C1 segment of cervical spinal cord (tissue), 14 donors: ENCODE data around the gene ARHGAP45.

Source experiments
- DNase-seq, 14 donors: peaks; one replicate each; lab custom pipeline; 2025; lab: John Stamatoyannopoulos, UW

Gene ARHGAP45

GRCh38 chr19:1038978-1039645 lies 27.9 kb upstream of the ARHGAP45 start:
- no peak for DNase-seq

DNA sequence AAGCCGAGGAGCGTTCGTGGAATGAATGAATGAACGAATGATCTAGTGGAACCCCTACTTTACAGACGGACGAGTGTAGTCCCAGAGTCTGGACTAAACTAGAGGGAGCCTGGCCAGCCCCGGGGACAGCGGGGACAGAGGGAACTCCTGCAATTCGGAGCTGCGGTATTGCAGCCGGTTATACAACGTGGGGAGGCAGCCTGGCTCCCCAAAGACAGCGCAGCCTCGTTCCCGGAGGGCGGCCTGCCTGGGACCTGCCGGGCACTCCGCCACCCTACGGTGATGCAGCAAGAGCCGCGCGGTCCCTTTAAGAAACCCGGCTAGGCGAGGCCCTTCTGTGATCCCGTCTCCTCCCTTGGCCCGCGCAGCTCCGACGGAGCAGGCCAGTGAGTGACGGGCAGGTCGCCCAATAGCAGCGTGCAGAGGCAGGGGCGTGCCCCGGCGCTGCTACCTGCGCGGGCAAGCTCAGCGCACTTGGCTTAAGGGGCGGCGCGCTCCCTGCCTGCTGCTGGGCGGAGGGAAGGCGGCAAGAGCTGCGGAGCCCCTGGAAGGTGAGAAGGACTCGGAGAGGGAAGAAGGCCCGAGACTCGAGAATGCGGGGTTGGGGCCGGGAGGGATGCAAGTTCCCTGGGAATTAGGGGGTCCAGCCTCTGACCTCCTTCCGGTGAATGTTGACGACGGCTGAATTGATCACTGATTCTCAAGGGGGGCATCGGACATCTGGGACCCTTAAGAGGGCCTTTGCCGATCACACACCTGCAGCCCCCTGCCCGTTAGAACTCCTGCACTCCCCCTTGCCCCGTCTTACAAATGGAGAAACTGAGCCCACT lies 27.1 kb upstream of the ARHGAP45 start, which contains the start of gene ABCA7:
TSS of gene ABCA7 (plus strand) at position 462 of the 830 bp plus-strand sequence. CDS start 1,255 bp downstream, outside the sequence.
- DNase-seq: peak; percentile 39 to 94 (median 86)

GRCh38 chr19:1040476-1041271 lies 26.3 kb upstream of the ARHGAP45 start:
- DNase-seq: peak; percentile 22 to 88 (median 77)

GRCh38 chr19:1041272-1041834 lies 25.6 kb upstream of the ARHGAP45 start:
- no peak for DNase-seq

DNA sequence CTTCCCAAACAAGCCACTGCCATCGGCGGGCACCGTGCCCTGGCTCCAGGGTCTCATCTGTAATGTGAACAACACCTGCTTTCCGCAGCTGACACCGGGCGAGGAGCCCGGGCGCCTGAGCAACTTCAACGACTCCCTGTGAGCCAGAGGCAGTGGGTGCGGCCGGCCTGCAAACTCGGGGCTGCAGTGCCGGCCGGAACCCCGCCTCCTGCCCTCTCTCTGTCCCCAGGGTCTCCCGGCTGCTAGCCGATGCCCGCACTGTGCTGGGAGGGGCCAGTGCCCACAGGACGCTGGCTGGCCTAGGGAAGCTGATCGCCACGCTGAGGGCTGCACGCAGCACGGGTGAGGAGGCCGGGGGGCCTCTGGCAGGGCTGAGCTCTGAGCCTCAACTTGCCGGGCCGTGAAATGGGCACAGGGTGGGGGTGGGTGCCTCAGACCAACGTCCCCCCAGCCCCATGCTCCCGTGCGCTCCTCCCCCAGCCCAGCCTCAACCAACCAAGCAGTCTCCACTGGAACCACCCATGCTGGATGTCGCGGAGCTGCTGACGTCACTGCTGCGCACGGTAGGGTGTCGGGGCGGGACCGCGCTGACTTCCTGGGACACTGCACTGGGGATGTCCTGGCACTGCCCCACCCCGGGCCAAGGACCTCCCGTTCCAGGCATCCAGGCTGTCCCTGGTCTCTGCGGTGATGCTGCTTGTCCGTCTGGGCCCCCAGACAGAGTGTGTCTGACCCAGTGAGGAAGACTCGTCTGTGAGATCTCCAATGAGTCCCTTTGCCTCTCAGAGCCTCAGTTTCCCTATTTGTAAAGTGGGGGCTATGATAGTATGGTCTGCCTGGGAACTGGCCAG lies 24.9 kb upstream of the ARHGAP45 start:
- no peak for DNase-seq

GRCh38 chr19:1042689-1043511 lies 24.1 kb upstream of the ARHGAP45 start:
- no peak for DNase-seq

DNA sequence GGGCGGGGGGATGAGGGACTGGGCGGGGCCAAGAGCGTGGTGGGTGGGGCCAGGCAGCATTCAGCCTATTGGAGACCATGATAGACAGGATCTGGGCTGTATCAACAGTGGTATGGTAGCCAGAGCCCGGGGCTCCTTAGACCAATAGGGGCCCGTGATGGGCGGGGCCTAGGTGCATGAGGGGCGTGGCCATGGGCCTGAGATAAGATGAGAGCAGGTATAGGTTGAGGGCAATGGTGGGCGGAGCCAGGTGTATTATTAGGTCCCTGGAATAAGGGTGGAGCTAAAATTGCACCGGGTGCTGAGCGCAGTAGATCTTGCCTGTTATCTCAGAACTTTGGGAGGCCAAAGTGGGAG lies 21.7 kb upstream of the ARHGAP45 start:
- no peak for DNase-seq

DNA sequence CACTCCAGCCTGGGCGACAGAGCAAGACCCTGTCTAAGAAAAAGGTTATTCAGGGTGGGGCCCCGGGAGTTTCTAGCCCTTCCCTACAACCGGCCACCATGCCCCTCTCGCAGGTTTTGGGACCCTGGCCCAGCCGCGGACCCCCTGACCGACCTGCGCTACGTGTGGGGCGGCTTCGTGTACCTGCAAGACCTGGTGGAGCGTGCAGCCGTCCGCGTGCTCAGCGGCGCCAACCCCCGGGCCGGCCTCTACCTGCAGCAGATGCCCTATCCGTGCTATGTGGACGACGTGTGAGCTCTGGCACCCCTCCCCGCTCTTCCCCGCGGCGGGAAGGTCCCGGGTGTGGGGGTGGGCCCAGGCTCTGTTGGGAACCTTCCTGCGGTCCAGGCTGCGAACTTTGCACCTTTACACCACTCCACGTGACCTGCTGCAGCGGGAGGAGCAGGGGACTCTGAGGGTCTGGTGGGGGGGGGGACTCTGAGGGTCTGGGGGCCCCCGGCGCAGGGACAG lies 20.8 kb upstream of the ARHGAP45 start:
- DNase-seq: no peak

DNA sequence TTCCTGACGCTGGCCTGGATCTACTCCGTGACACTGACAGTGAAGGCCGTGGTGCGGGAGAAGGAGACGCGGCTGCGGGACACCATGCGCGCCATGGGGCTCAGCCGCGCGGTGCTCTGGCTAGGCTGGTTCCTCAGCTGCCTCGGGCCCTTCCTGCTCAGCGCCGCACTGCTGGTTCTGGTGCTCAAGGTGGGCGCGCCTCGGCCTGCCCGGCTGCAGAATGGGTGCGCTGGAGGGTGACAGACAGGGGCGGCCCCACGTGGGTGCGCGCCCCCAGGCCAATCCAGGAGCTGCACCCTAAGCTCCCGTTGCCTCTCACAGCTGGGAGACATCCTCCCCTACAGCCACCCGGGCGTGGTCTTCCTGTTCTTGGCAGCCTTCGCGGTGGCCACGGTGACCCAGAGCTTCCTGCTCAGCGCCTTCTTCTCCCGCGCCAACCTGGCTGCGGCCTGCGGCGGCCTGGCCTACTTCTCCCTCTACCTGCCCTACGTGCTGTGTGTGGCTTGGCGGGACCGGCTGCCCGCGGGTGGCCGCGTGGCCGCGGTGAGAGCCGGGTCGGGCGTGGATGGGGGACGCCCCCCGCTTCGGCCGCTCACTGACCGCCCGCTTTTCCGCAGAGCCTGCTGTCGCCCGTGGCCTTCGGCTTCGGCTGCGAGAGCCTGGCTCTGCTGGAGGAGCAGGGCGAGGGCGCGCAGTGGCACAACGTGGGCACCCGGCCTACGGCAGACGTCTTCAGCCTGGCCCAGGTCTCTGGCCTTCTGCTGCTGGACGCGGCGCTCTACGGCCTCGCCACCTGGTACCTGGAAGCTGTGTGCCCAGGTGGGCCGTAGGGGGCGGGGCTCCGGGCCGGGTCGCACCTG lies 19.9 kb upstream of the ARHGAP45 start:
- no peak for DNase-seq

GRCh38 chr19:1047696-1048147 lies 19.2 kb upstream of the ARHGAP45 start:
- DNase-seq: no peak

GRCh38 chr19:1049106-1049505 lies 17.9 kb upstream of the ARHGAP45 start:
- DNase-seq: no peak

DNA sequence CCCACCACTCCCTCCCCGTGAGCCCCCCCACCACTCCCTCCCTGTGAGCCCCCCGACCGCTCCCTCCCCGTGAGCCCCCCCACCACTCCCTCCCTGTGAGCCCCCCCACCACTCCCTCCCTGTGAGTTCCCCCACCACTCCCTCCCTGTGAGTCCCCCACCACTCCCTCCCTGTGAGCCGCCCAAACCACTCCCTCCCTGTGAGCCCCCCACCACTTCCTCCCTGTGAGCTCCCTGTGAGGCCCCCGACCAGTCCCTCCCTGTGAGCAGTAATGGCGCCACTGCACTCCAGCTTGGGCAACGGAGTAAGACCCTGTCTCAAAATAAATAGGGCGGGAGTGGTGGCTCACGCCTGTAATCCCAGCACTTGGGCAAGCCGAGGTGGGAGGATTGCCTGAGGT lies 17.2 kb upstream of the ARHGAP45 start:
- DNase-seq: no peak

DNA sequence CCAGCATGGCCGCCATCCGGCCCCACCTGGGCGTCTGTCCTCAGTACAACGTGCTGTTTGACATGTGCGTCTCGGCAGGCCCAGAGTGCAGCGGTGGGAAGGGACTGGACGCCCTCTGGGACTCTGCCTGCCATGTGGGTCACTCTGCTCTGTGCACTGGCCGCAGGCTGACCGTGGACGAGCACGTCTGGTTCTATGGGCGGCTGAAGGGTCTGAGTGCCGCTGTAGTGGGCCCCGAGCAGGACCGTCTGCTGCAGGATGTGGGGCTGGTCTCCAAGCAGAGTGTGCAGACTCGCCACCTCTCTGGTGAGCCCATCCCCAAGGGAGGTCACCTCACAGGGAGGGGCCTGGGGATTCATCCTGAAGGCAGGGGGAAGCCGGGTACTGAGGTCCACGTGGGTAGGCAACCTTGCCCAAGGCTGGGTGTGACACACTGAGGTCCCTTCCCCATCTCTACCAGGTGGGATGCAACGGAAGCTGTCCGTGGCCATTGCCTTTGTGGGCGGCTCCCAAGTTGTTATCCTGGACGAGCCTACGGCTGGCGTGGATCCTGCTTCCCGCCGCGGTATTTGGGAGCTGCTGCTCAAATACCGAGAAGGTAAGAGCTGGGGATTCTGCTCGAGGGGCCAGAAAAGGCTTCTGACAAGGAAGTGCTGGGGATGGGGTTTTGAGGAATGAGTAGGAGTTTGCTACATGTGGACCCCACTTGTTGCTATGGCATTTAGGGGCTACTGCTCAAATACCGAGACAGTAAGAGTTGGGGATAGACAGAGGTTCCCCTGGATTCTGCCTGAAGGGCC lies 15.8 kb upstream of the ARHGAP45 start:
- no peak for DNase-seq

DNA sequence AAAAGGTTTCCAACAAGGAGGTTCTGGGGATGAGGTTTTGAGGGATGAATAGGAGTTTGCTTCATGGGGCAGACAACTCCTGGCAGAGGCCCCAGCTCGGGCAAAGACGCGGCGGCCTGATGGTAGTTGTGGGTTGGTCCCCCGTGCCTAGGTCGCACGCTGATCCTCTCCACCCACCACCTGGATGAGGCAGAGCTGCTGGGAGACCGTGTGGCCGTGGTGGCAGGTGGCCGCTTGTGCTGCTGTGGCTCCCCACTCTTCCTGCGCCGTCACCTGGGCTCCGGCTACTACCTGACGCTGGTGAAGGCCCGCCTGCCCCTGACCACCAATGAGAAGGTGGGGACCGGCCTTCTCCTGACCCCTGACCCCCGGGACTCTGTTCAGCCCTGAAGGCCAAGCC lies 15.2 kb upstream of the ARHGAP45 start:
- no peak for DNase-seq

DNA sequence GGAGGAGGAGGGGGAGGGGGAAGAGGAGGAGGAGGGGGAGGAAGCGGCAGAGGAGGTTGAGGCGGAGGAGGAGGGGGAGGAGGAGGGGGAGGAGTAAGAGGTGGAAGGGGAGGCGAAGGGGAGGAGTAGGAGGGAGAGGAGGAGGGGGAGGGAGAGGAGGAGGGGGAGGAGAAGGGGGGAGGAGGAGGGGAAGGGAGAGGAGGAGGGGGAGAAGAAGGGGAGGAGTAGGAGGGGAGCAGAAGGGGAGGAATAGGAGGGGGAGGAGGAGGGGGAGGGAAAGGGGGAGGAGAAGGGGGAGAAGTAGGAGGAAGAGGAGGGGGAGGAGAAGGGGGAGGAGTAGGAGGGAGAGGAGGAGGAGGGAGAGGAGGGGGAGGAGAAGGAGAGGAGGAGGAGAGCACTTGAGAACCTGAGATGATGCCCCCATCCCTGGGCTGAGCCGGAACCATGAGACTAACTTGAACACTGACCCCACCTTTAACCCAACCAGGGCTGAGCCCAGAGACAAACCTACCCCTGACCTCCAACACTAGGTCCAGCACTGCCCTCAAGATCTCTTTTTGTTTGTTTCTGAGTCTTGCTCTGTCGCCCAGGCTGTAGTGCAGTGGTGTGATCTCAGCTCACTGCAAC lies 14.5 kb upstream of the ARHGAP45 start:
- no peak for DNase-seq

DNA sequence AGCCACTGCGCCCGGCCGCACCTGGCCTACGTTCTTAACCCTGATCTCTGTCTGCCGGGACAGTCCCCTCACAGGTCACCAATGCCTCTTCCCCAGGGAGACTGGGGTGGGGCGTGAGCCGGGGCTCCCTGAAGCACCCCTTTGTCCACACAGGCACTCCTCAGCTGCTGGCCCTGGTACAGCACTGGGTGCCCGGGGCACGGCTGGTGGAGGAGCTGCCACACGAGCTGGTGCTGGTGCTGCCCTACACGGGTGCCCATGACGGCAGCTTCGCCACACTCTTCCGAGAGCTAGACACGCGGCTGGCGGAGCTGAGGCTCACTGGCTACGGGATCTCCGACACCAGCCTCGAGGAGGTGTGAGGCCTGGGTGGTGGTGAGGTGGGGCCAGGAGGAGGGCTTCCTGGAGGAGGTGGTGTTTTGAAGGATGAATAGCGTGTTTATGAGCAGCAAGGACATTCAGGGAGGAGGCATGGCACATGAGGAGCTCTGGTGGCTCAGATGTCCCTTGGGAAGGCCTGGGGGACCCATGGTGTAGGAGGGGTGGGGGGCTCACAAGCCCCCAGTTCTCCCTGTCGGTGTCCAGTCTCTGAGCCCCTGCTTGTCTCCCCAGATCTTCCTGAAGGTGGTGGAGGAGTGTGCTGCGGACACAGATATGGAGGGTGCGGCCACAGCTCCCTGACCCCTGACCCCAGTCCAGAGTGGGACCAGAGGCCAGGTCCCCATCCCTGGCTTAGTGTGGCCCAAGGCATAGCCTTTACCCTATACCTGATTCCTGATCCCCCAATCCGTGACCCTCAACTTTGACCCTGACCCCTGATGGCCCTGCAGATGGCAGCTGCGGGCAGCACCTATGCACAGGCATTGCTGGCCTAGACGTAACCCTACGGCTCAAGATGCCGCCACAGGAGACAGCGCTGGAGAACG lies 13.5 kb upstream of the ARHGAP45 start:
- DNase-seq: no peak
